HG03575 (cell line): ENCODE measurements around the gene NOC2L.
"Not testable (repeated sequence)": the region's sequence is repeated elsewhere in the genome, so short reads cannot be mapped to it uniquely, and the experiment has no call there.

Experiments
- ATAC-seq: cut with Tn5 transposase; IDR thresholded peaks from one replicate; pipeline ENCODE4 v1.9.1; 2021; ENCODE audit not compliant: unreplicated experiment, insufficient number of reproducible peaks, low FRiP score; ENCODE audit errors: extremely low read depth

Gene NOC2L

DNA sequence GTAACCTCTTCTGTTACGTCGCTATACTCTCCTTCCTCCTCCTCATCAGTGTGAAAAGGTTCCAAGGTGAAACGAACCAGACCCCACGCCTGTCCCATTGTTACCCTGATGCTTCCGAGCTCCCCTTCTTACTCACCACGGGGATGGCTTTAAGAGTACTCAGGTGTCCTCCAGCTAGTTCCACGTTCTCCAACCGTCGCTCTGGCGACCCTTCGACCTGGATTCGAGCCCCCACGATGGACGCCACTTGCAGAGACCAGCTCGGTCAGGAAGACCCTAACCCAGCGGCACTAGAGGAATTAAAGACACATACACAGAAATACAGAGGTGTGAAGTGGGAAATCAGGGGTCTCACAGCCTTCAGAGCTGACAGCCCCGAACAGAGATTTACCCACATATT lies 61.1 kb downstream of the NOC2L start:
- ATAC-seq, result not testable (repeated sequence)

DNA sequence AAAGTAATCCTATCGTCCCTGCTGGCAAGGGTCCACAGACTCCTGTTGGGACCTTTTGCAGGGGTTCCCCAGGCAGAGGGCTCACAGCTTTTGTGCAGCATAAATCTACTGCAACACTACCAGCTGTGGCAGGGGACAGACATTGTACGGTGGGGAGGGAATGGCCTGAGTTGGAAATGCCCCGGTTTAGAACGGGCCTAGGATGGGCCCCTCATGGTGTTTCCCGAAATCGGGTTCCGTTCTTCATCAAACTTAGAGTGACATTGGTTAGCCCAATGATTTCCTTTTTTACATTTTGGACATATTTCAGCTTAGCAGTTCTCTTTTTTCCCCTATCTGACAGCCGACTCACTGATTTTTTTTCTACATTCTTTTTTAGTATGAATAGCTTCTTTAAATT lies 61.8 kb downstream of the NOC2L start:
- no peak for ATAC-seq
